Measurements from ENCODE around the gene MSRB1. TPM values are rescaled to one million over a fixed set of nuclear protein-coding genes. Genes with fewer than 3 reads are reported as not detected.
A peak's percentile ranks its signal among the peaks of the same experiment; 100 is the strongest.

The MSRB1 gene
- total and polyA plus RNA-seq, 2 of the 13 experiments (the other 11 are each of a cell fraction or from before 2014, with no cell fraction given), result 32.1 to 75.4 TPM

GRCh38 chr16:1983544-1984346, 40.7 kb upstream of the MSRB1 start, which contains the start of gene GFER (continued):
- TF ChIP-seq ZNF432 (CRISPR knock-in tag; IDR thresholded peaks at IDR 0.05; ENCODE audit: borderline replicate concordance), result no peak
- no peak for TF ChIP-seq NONO (IDR thresholded peaks at IDR 0.05)
- TF ChIP-seq NONO (CRISPR knock-in tag; conservative IDR thresholded peaks at IDR 0.05), result peak; percentile 61
- TF ChIP-seq POLR2A (IDR thresholded peaks at IDR 0.05; ENCODE audit: insufficient read depth in 1 of 2, low read depth in 2 of 2, low read length in 2 of 2), result peak; percentile 58 to 63
- no peak for TF ChIP-seq TEAD2 (CRISPR knock-in tag; IDR thresholded peaks at IDR 0.05)
- no peak for TF ChIP-seq ZFP82 (CRISPR knock-in tag; IDR thresholded peaks at IDR 0.05; ENCODE audit: borderline replicate concordance)
- TF ChIP-seq ZNF17 (CRISPR knock-in tag; IDR thresholded peaks at IDR 0.05), result no peak
- TF ChIP-seq JUN (CRISPR knock-in tag; IDR thresholded peaks at IDR 0.05), result no peak
- peak; percentile 25; the same call in 1 of the 2 replicates for TF ChIP-seq POGZ (CRISPR knock-in tag; IDR thresholded peaks at IDR 0.05)
- 0 out of 2 replicates have a peak, but pooled peaks have one; percentile 47 for TF ChIP-seq ZFP36L1 (CRISPR knock-in tag; IDR thresholded peaks at IDR 0.05)
- peak; percentile 97 for TF ChIP-seq NR2F2 (IDR thresholded peaks at IDR 0.05; ENCODE audit: borderline replicate concordance, low read depth)
- 0 out of 2 replicates have a peak, but pooled peaks have one; percentile 30 for TF ChIP-seq ZNF431 (CRISPR knock-in tag; IDR thresholded peaks at IDR 0.05; ENCODE audit: borderline replicate concordance, low read depth)
- peak; percentile 23; the same call in 1 of the 2 replicates for TF ChIP-seq MTA1 (CRISPR knock-in tag; IDR thresholded peaks at IDR 0.05; ENCODE audit: borderline replicate concordance)
- no peak for TF ChIP-seq KDM1A (CRISPR knock-in tag; IDR thresholded peaks at IDR 0.05)
- peak; percentile 54; the same call in 1 of the 2 replicates for TF ChIP-seq ZBTB25 (CRISPR knock-in tag; IDR thresholded peaks at IDR 0.05)
- TF ChIP-seq MXD3 (CRISPR knock-in tag; IDR thresholded peaks at IDR 0.05), result peak; percentile 80
- TF ChIP-seq ZNF839 (CRISPR knock-in tag; IDR thresholded peaks at IDR 0.05; ENCODE audit: borderline replicate concordance), result no peak
- TF ChIP-seq XRCC5 (optimal IDR thresholded peaks at IDR 0.05; ENCODE audit: low read length), result peak; percentile 82
- TF ChIP-seq CBX2 (IDR thresholded peaks at IDR 0.05; ENCODE audit: low read depth, low read length), result no peak
- TF ChIP-seq CBX2 (CRISPR knock-in tag; IDR thresholded peaks at IDR 0.05; ENCODE audit: low read depth), result no peak
- TF ChIP-seq HNRNPH1 (optimal IDR thresholded peaks at IDR 0.05; ENCODE audit: low read depth, low read length), result no peak
- peak; percentile 40; the same call in 1 of the 2 replicates for TF ChIP-seq NFE2L1 (CRISPR knock-in tag; IDR thresholded peaks at IDR 0.05; ENCODE audit: borderline replicate concordance)
- TF ChIP-seq ZNF382 (CRISPR knock-in tag; IDR thresholded peaks at IDR 0.05; ENCODE audit: borderline replicate concordance), result no peak
- peak; percentile 60 for TF ChIP-seq FOXA3 (CRISPR knock-in tag; IDR thresholded peaks at IDR 0.05)
- TF ChIP-seq ARHGAP35 (CRISPR knock-in tag; IDR thresholded peaks at IDR 0.05; ENCODE audit: borderline replicate concordance), result peak; percentile 56; the same call in 1 of the 2 replicates
- TF ChIP-seq ZFYVE20 (CRISPR knock-in tag; IDR thresholded peaks at IDR 0.05; ENCODE audit: borderline replicate concordance, low read depth), result 0 out of 2 replicates have a peak, but pooled peaks have one; percentile 58
- TF ChIP-seq PHF5A (CRISPR knock-in tag; IDR thresholded peaks at IDR 0.05; ENCODE audit: low read depth, unreplicated experiment), result peak; percentile 84
- no peak for TF ChIP-seq ZNF260 (CRISPR knock-in tag; IDR thresholded peaks at IDR 0.05; ENCODE audit: borderline replicate concordance, low read depth)
- peak; percentile 93 for TF ChIP-seq NAIF1 (CRISPR knock-in tag; IDR thresholded peaks at IDR 0.05; ENCODE audit: borderline replicate concordance)

Measured in HepG2 (cell line).